ENCODE results near the gene CCIN. TPM values are rescaled to one million over a fixed set of nuclear protein-coding genes. Genes with fewer than 3 reads are reported as not detected.
A peak's percentile ranks its signal among the peaks of the same experiment; 100 is the strongest.
"Not testable (repeated sequence)": the region's sequence is repeated elsewhere in the genome, so short reads cannot be mapped to it uniquely, and the experiment has no call there.

The CCIN gene
- total RNA-seq, 2 donors from 2014 or later = 0.50 to 1.4 TPM

GRCh38 chr9:36169708-36170107 is 520 bp downstream of the CCIN start:
- no peaks in the 10 kb centered on the region for H3K9me3 ChIP-seq (ENCODE audit: control insufficient read depth, low read length, poor library complexity, severe bottlenecking)
- no peaks in the 10 kb centered on the region for H3K36me3 Mint-ChIP-seq (ENCODE audit: low read depth)
- peaks cover 10% of the 10 kb centered on the region for H3K27me3 Mint-ChIP-seq
- no peak overlapping the region for H3K27ac Mint-ChIP-seq
- no peak overlapping the region for H3K4me3 Mint-ChIP-seq
- H3K4me1 Mint-ChIP-seq = peaks cover 8% of the 10 kb centered on the region
- ATAC-seq = no peak
- no peak for DNase-seq

- no peaks in the 10 kb centered on the region for H3K36me3 Mint-ChIP-seq (ENCODE audit: low read depth)
- no peak for DNase-seq
- no peak for ATAC-seq
- H3K9me3 ChIP-seq (ENCODE audit: control insufficient read depth, low read length, poor library complexity, severe bottlenecking) = no peaks in the 10 kb centered on the region
- H3K4me1 Mint-ChIP-seq = peaks cover 8% of the 10 kb centered on the region
- H3K27me3 Mint-ChIP-seq = peaks cover 10% of the 10 kb centered on the region
- H3K27ac Mint-ChIP-seq = no peak overlapping the region
- no peak overlapping the region for H3K4me3 Mint-ChIP-seq
Measured at GRCh38 chr9:36170531-36170930, 1.3 kb downstream of the CCIN start.

- H3K4me1 Mint-ChIP-seq = peaks cover 3% of the 10 kb centered on the region
- peaks cover 2% of the 10 kb centered on the region for H3K36me3 Mint-ChIP-seq (ENCODE audit: low read depth)
- H3K4me3 Mint-ChIP-seq = no peak overlapping the region
- H3K27me3 Mint-ChIP-seq = peaks cover 10% of the 10 kb centered on the region
- H3K27ac Mint-ChIP-seq = no peak overlapping the region
- ATAC-seq (no peak), DNase-seq (no peak)
- H3K9me3 ChIP-seq (ENCODE audit: control insufficient read depth, low read length, poor library complexity, severe bottlenecking) = no peaks in the 10 kb centered on the region
Measured at GRCh38 chr9:36173861-36174260, 4.7 kb downstream of the CCIN start.

GRCh38 chr9:36174271-36174670 is 5.1 kb downstream of the CCIN start:
- H3K9me3 ChIP-seq (ENCODE audit: control insufficient read depth, low read length, poor library complexity, severe bottlenecking) = no peaks in the 10 kb centered on the region
- Mint-ChIP-seq H3K4me3 (no peak overlapping the region), H3K27ac (no peak overlapping the region), H3K4me1 (peaks cover 3% of the 10 kb centered on the region), H3K27me3 (peaks cover 10% of the 10 kb centered on the region), H3K36me3 (ENCODE audit: low read depth) (peaks cover 2% of the 10 kb centered on the region)
- DNase-seq = no peak
- no peak for ATAC-seq

GRCh38 chr9:36174731-36175130 is 5.5 kb downstream of the CCIN start:
- Mint-ChIP-seq H3K27me3 (peaks cover 9% of the 10 kb centered on the region), H3K36me3 (ENCODE audit: low read depth) (peaks cover 4% of the 10 kb centered on the region), H3K27ac (no peak overlapping the region), H3K4me1 (peaks cover 3% of the 10 kb centered on the region), H3K4me3 (no peak overlapping the region)
- no peaks in the 10 kb centered on the region for H3K9me3 ChIP-seq (ENCODE audit: control insufficient read depth, low read length, poor library complexity, severe bottlenecking)
- DNase-seq = no peak
- no peak for ATAC-seq

- H3K4me1 Mint-ChIP-seq; H3K36me3 Mint-ChIP-seq (ENCODE audit: low read depth); H3K27me3 Mint-ChIP-seq; H3K9me3 ChIP-seq (ENCODE audit: control insufficient read depth, low read length, poor library complexity, severe bottlenecking); H3K4me3 Mint-ChIP-seq; ATAC-seq; DNase-seq; H3K27ac Mint-ChIP-seq: not testable (repeated sequence)
Measured at GRCh38 chr9:36175209-36175608, 6.0 kb downstream of the CCIN start.

GRCh38 chr9:36176496-36176895 is 7.3 kb downstream of the CCIN start:
- H3K4me1 Mint-ChIP-seq; H3K4me3 Mint-ChIP-seq; H3K36me3 Mint-ChIP-seq (ENCODE audit: low read depth); H3K9me3 ChIP-seq (ENCODE audit: control insufficient read depth, low read length, poor library complexity, severe bottlenecking); DNase-seq; H3K27ac Mint-ChIP-seq; H3K27me3 Mint-ChIP-seq; ATAC-seq: not testable (repeated sequence)

- Mint-ChIP-seq H3K27ac (no peak overlapping the region), H3K4me1 (peaks cover 5% of the 10 kb centered on the region), H3K4me3 (no peak overlapping the region), H3K36me3 (ENCODE audit: low read depth) (peaks cover 4% of the 10 kb centered on the region), H3K27me3 (no peaks in the 10 kb centered on the region)
- no peaks in the 10 kb centered on the region for H3K9me3 ChIP-seq (ENCODE audit: control insufficient read depth, low read length, poor library complexity, severe bottlenecking)
- ATAC-seq (no peak), DNase-seq (no peak)
Measured at GRCh38 chr9:36177571-36177970, 8.4 kb downstream of the CCIN start.

GRCh38 chr9:36180243-36180642 is 11.1 kb downstream of the CCIN start:
- not testable (repeated sequence) for H3K36me3 Mint-ChIP-seq (ENCODE audit: low read depth); H3K27ac Mint-ChIP-seq; H3K9me3 ChIP-seq (ENCODE audit: control insufficient read depth, low read length, poor library complexity, severe bottlenecking); ATAC-seq; H3K4me3 Mint-ChIP-seq; H3K27me3 Mint-ChIP-seq; H3K4me1 Mint-ChIP-seq; DNase-seq

- no peaks in the 10 kb centered on the region for H3K27me3 Mint-ChIP-seq
- H3K4me3 Mint-ChIP-seq = no peak overlapping the region
- H3K36me3 Mint-ChIP-seq (ENCODE audit: low read depth) = peaks cover 5% of the 10 kb centered on the region
- ATAC-seq (no peak), DNase-seq (no peak)
- H3K27ac Mint-ChIP-seq = no peak overlapping the region
- H3K4me1 Mint-ChIP-seq = peaks cover 20% of the 10 kb centered on the region
- H3K9me3 ChIP-seq (ENCODE audit: control insufficient read depth, low read length, poor library complexity, severe bottlenecking) = no peaks in the 10 kb centered on the region
Measured at GRCh38 chr9:36187414-36187813, 18.2 kb downstream of the CCIN start.

GRCh38 chr9:36188212-36188611 is 19.0 kb downstream of the CCIN start:
- ATAC-seq = no peak
- no peaks in the 10 kb centered on the region for H3K27me3 Mint-ChIP-seq
- peaks cover 5% of the 10 kb centered on the region for H3K36me3 Mint-ChIP-seq (ENCODE audit: low read depth)
- DNase-seq = no peak
- peaks cover 27% of the 10 kb centered on the region for H3K4me1 Mint-ChIP-seq
- no peaks in the 10 kb centered on the region for H3K9me3 ChIP-seq (ENCODE audit: control insufficient read depth, low read length, poor library complexity, severe bottlenecking)
- no peak overlapping the region for H3K4me3 Mint-ChIP-seq
- no peak overlapping the region for H3K27ac Mint-ChIP-seq

GRCh38 chr9:36189976-36190375 is 20.8 kb downstream of the CCIN start:
- Mint-ChIP-seq H3K27ac (peak overlapping the region; percentile 87), H3K4me1 (peaks cover 43% of the 10 kb centered on the region), H3K4me3 (peak overlapping the region; percentile 55), H3K36me3 (ENCODE audit: low read depth) (peaks cover 9% of the 10 kb centered on the region), H3K27me3 (no peaks in the 10 kb centered on the region)
- no peak for DNase-seq
- H3K9me3 ChIP-seq (ENCODE audit: control insufficient read depth, low read length, poor library complexity, severe bottlenecking) = no peaks in the 10 kb centered on the region
- ATAC-seq = no peak

- no peaks in the 10 kb centered on the region for H3K9me3 ChIP-seq (ENCODE audit: control insufficient read depth, low read length, poor library complexity, severe bottlenecking)
- H3K27ac Mint-ChIP-seq = peak within 1 kb of the TSS; percentile 87
- peaks cover 46% of the 10 kb centered on the region for H3K4me1 Mint-ChIP-seq
- H3K4me3 Mint-ChIP-seq = peak within 1 kb of the TSS; percentile 98
- ATAC-seq (peak; percentile 98), DNase-seq (peak; percentile 83 to 91 (median 85))
- no peaks in the 10 kb centered on the region for H3K27me3 Mint-ChIP-seq
- peaks cover 12% of the 10 kb centered on the region for H3K36me3 Mint-ChIP-seq (ENCODE audit: low read depth)
Measured at GRCh38 chr9:36190388-36191289, 21.5 kb downstream of the CCIN start, which contains the start of gene CLTA. TSS of gene CLTA (plus strand) at chr9:36190921. CDS start at chr9:36191057, 136 bp downstream.

- Mint-ChIP-seq H3K27ac (peak overlapping the region; percentile 87), H3K4me1 (peaks cover 44% of the 10 kb centered on the region), H3K4me3 (peak overlapping the region; percentile 98), H3K27me3 (no peaks in the 10 kb centered on the region), H3K36me3 (ENCODE audit: low read depth) (peaks cover 12% of the 10 kb centered on the region)
- peak; percentile 23 for ATAC-seq
- H3K9me3 ChIP-seq (ENCODE audit: control insufficient read depth, low read length, poor library complexity, severe bottlenecking) = no peaks in the 10 kb centered on the region
- DNase-seq = peak; percentile 19 to 25 (median 24)
Measured at GRCh38 chr9:36191290-36191645, 22.1 kb downstream of the CCIN start.
